ENCODE data around the gene ASCL4.

Gene ASCL4

GRCh38 chr12:107778383-107779025, 4.0 kb downstream of the ASCL4 start:
- H3K4me3 ChIP-seq (ENCODE audit: low read depth, low read length), result no peak overlapping the region

GRCh38 chr12:107779077-107779831, 4.8 kb downstream of the ASCL4 start:
- H3K4me3 ChIP-seq (ENCODE audit: low read depth, low read length), result no peak overlapping the region

DNA sequence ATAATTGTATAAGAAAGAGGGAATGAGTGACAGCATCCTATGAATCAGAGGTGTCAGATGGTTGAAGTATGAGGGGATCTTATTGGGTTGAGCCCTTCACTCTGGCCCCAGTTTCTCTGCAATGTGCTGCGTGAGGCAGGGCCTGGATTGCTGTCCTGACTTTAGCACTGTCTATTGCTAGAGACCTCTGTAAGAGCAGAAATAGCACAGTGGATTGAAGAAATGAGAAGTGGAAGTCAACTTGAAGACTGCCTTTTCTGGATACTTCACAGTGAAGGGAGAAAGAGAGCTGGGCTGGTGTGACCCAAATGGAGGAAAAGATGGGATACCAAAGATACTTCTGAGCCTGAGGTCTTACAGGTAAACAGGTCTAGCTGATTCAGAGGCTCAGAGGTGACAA, 5.8 kb downstream of the ASCL4 start:
- H3K4me3 ChIP-seq (ENCODE audit: low read depth, low read length), result no peak overlapping the region

- no peak overlapping the region for H3K4me3 ChIP-seq (ENCODE audit: low read depth, low read length)
These were observed 7.6 kb downstream of the ASCL4 start for GRCh38 chr12:107782067-107782466.

- no peak overlapping the region for H3K4me3 ChIP-seq (ENCODE audit: low read depth, low read length)
These were observed 9.2 kb downstream of the ASCL4 start for GRCh38 chr12:107783406-107784376.

DNA sequence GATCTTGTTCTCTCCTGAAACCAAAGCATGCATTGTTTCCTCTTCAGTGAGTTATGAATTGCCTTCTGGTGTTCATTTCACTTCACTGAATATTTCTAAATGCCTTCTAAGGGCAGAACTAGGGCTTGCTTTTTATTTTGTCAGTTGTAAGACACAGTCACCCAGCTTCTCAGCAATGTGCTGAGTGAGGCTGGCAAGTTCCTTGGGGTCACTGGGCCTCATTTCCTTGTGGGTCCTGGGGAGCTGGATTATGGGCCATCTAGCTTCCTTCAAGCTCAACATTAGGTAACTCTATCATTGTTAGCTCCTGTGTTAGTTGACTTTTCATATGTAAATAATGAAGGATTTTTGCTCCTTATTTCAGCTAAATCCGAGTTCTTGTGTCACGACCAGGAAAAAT, 13.8 kb downstream of the ASCL4 start:
- H3K4me3 ChIP-seq (ENCODE audit: low read depth, low read length), result no peak overlapping the region

DNA sequence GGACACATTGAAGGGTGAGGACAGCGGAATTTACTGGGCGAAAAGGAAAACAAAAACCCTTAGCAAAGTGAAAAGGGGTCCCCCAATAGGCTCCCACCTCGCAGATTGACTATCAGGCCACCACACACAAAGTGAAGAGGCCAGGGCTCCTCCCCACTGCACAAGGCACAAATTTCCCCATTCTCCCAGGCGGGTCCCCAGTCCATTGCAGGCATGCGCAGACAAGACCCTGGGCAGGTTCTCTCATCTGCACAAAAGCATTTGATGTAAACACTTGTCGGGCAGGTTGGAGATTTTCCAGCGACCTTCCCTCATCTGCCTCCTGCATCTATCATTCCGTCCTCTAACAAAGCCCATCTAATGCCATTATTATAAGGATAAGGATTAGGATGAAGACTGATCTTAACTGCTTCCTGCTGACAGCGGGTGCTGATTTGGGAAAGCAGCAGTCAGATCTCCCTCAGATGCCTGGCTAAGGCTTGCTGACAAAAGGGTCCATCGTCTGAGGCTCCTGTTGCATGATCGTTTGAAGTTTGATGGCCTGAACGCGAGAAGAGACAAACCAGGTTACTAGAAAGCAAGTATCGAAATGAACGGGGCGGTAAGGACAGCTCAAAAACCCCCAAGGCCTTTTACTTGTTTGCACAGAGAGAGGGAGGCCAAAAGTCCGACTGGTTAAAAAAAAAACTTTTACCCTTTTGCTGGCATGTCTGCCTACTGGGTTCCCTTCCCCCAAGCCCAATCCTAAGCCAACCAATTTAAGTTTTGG, 14.4 kb downstream of the ASCL4 start:
- H3K4me3 ChIP-seq (ENCODE audit: low read depth, low read length), result no peak overlapping the region

DNA sequence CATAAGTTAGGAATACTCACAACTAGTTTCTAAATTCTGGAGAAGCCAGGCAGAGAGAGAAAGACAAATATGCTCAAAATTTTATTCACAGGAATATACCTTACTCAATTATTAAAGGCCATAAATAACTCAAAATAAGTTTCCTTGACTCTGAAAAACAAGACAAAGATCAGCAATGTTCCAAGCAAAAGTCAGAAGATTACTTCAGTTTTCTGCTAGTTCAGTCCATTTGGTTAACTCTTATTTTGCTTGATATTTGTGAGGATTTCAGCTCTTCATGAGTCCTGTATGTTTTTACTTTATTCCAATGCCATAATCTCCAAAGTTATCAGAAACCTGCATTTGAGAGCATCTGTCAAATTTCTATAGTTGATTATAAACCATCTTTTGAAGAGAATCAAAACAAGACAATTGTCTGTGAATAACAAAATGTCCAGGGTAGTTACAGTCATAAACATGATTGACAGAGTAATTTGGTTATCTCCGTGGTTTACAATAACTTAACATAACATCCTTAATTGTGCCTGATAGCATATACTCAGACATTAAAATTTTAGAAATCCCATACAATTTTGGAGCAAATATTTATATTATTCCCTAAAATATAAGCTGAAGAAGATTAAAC, 17.1 kb downstream of the ASCL4 start:
- no peak overlapping the region for H3K4me3 ChIP-seq (ENCODE audit: low read depth, low read length)

DNA sequence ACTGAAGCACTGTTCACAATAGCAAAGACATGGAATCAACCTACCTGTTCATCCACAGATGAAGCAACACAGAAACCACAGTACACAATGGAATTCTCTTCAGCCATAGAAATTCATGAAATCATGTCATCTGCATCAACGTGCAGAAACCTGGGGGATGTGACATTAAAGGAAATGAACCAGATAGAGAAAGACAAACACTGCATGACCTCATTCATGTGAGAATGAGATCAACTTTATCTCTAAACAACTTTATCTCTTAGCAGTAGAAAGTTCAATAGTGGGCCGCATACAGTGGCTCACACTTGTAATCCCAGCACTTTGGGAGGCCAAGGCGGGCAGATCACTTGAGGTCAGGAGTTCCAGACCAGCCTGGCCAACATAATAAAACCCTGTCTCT, 19.9 kb downstream of the ASCL4 start:
- H3K4me3 ChIP-seq (ENCODE audit: low read depth, low read length), result no peak overlapping the region

DNA sequence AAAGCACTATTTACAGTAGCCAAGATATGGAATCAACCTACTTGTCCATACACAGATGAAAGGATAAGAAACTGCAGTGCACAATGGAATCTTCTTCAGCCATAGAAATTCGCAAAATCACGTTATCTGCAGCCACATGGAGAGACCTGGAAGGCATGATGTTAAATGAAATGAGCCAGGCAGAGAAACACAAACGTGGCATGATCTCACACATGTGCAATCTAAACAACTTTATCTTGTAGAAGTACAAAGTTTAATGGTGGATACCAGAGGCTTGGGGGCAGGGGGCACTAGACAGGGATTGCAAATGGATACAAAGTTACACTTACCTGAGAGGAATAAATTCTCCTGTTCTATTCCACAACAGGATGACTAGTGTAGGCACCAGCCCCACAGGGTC, 24.1 kb downstream of the ASCL4 start:
- H3K4me3 ChIP-seq (ENCODE audit: low read depth, low read length), result no peak overlapping the region

- H3K4me3 ChIP-seq (ENCODE audit: low read depth, low read length), result no peak overlapping the region
These were observed 26.6 kb downstream of the ASCL4 start for GRCh38 chr12:107801150-107801549.

GRCh38 chr12:107803092-107803491, 28.6 kb downstream of the ASCL4 start:
- H3K4me3 ChIP-seq (ENCODE audit: low read depth, low read length), result no peak overlapping the region

DNA sequence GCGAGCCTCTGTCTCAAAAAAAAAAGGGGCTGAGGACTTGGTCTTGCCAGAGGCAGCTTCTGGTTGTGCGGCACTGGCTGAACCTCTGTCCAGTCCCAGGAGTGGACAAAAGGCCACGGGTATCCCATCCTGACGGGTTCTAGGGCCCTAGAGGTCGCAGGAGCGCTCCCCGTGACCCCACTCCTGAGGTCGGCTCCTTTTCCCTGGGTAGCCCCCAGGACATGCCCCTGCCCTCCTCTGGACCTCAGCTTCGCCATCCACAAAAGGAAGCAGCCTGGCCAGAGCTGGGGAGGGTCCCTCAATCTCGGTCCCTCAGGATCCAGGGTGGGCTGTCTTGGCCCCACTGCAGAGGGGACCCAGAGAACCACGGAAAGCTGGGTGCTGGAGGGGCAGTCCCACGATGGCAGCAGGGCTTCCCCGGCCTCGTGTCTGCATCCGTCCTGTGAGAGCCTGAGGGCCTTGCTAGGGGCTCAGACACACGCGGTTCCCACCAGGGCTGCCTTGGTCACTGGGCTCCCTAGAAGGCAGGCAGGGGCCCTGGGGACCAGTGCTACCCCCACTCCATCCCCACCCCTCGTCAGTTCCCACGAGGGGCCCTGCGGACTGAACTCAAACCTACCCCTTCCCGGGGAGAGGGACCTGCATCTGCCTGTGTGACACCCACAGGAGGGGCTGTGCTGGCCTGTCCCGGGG, 31.1 kb downstream of the ASCL4 start:
- no peak overlapping the region for H3K4me3 ChIP-seq (ENCODE audit: low read depth, low read length)

DNA sequence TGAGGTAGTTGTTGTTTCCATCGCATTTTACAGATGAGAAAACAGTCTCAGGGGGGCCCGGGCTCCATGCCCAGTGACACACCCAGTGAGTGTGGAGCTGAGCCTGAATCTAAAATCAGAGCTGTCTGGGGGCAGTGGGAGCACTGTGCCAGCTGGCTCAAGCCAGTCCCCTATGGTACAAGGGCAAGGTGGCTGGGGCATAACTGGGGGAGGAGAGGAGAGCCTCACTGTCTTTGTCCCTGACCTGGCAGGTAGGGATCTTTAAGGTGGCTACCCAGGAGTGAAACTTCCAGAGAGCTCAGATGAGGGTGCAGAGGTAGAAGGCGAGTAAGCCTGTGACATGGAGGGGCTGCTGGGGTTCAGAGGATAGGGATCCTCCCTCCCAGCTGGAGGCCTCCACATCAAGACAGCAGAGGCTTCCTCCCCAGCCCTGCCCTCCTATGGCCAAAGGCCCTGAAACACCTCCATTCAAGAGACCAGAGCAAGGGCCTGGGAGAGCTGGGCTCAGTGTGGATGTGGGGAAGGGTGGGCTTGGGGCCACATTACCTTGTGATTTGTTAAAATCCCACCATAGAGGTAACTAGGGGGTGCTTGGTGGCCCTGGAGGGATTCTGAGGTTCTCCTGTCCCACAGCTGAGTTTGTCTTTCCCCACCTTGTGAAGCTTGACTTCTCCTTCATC, 33.1 kb downstream of the ASCL4 start:
- H3K4me3 ChIP-seq (ENCODE audit: low read depth, low read length), result no peak overlapping the region

- H3K4me3 ChIP-seq (ENCODE audit: low read depth, low read length), result no peak overlapping the region
These were observed 42.7 kb downstream of the ASCL4 start for GRCh38 chr12:107817250-107817649.

- H3K4me3 ChIP-seq (ENCODE audit: low read depth, low read length), result no peak overlapping the region
These were observed 44.5 kb downstream of the ASCL4 start for GRCh38 chr12:107818984-107819383.

DNA sequence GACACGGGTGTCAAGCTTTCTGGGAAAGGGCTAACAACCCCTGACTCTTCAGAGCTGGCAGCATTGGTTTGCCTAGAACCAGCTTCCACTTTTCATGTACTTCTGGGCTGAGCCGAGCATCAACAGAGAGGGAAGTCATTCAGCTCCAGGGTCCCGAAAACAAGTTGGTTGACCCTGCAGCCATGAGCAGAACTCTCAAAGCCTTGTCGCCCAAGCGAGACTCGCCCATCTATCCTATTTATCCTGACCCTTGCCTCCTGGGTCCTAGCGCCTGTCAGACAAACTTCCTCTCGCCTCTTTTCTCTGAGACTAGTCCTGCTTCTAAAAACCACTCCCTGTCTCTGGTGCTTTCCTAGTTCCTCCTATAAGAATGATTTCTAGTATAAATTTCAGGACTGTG, 47.9 kb downstream of the ASCL4 start:
- no peak overlapping the region for H3K4me3 ChIP-seq (ENCODE audit: low read depth, low read length)

All from iPS-11a (cell line).